ENCODE results near the gene TNNT1.

Gene TNNT1

GRCh38 chr19:55087542-55087901 is 61.5 kb downstream of the TNNT1 start:
- no peak for DNase-seq

DNA sequence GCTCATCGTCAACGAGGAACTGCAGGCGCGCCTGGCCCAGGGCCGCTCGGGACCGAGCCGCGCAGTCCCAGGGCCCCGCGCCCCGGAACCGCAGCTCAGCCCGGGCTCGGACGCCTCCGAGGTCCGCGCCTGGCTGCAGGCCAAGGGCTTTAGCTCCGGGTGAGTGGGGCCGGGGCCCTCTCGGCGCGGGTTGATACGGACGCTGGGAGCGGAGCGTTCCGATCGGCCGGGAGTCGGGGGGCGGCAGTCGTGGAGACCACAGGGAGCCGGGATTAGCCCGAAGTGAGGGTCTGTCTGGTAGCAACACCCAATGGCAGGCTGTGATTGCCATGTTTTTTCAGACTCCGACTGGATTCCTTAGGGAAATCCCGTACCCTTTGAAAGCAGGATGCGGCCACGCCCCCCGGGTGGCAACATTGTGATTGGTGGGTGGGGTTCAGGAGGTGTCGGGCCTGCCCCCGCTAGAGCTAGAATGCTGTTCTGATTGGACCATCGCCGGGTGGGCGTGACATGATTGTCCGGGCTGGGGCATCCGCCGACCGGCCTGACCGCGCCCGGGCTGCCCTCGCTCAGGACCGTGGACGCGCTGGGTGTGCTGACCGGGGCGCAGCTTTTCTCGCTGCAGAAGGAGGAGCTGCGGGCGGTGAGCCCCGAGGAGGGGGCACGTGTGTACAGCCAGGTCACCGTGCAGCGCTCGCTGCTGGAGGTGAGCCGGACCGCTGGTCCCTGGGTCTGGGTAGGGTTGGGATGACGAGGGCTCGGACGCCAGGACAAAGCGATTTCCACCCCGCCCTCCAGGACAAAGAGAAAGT is 62.1 kb downstream of the TNNT1 start:
- DNase-seq = no peak

DNA sequence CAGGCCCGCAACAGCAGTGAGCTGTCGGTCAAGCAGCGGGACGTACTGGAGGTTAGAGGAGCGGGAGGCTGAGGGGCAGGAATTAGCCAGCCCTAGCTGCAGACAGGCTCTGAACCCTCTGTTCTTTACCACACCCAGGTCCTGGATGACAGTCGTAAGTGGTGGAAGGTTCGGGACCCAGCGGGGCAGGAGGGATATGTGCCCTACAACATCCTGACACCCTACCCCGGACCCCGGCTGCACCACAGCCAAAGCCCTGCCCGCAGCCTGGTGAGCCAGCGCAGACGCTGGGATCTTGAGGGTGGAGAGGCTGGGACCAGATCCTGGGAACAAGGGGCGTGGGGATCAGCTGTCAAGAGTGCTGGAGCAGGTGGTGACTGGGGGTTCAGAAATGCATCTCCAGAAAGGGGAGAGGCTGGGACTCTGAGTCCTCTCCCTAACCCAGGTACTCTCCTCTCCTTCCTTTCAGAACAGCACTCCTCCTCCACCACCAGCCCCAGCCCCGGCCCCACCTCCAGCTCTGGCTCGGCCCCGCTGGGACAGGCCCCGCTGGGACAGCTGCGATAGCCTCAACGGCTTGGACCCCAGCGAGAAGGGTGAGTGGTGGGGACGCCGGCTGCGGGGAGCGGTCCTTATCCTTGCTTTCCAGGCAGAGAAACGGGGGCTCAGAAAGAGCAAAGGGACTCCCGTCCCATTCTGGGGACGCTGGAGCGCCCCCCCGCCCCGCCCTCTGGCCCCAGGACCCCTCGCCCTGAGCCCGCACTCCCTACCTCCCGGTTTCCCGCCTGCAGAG is 62.9 kb downstream of the TNNT1 start:
- DNase-seq = no peak

GRCh38 chr19:55084416-55084815 is 64.6 kb downstream of the TNNT1 start:
- DNase-seq = no peak

- no peak for DNase-seq
Observed at GRCh38 chr19:55083004-55083850, 65.8 kb downstream of the TNNT1 start.

Data from NCI-H226 (cell line).